ENCODE data around the gene NIBAN1.
A peak's percentile ranks its signal among the peaks of the same experiment; 100 is the strongest.
"Not testable (repeated sequence)": the region's sequence is repeated elsewhere in the genome, so short reads cannot be mapped to it uniquely, and the experiment has no call there.

Gene NIBAN1

GRCh38 chr1:184974056-184974836 is at the start of gene NIBAN1:
NIBAN1 (minus strand) TSS chr1:184974508; CDS start chr1:184974356, 152 bp downstream.
- DNase-seq (ENCODE audit: low read depth) = peak; percentile 53

GRCh38 chr1:185017966-185018365 is 43.7 kb upstream of the NIBAN1 start:
- DNase-seq (ENCODE audit: low read depth) = no peak

GRCh38 chr1:185017338-185017737 is 43.0 kb upstream of the NIBAN1 start:
- DNase-seq (ENCODE audit: low read depth) = peak; percentile 97

GRCh38 chr1:185016880-185017279 is 42.6 kb upstream of the NIBAN1 start:
- DNase-seq (ENCODE audit: low read depth) = peak; percentile 3

- DNase-seq (ENCODE audit: low read depth) = no peak
These were observed 41.3 kb upstream of the NIBAN1 start for GRCh38 chr1:185015631-185016030.

- DNase-seq (ENCODE audit: low read depth) = no peak
These were observed 40.6 kb upstream of the NIBAN1 start for GRCh38 chr1:185014941-185015340.

GRCh38 chr1:185010361-185010760 is 36.1 kb upstream of the NIBAN1 start:
- DNase-seq (ENCODE audit: low read depth) = no peak

GRCh38 chr1:185008838-185009237 is 34.5 kb upstream of the NIBAN1 start:
- no peak for DNase-seq (ENCODE audit: low read depth)

- DNase-seq (ENCODE audit: low read depth) = not testable (repeated sequence)
These were observed 27.1 kb upstream of the NIBAN1 start for GRCh38 chr1:185001312-185001880.

- DNase-seq (ENCODE audit: low read depth) = not testable (repeated sequence)
These were observed 25.7 kb upstream of the NIBAN1 start for GRCh38 chr1:184999974-185000373.

- no peak for DNase-seq (ENCODE audit: low read depth)
These were observed 20.0 kb upstream of the NIBAN1 start for GRCh38 chr1:184994301-184994700.

GRCh38 chr1:184992271-184992670 is 18.0 kb upstream of the NIBAN1 start:
- DNase-seq (ENCODE audit: low read depth) = no peak

GRCh38 chr1:184990204-184990603 is 15.9 kb upstream of the NIBAN1 start:
- DNase-seq (ENCODE audit: low read depth) = no peak

GRCh38 chr1:184988506-184988905 is 14.2 kb upstream of the NIBAN1 start:
- no peak for DNase-seq (ENCODE audit: low read depth)

GRCh38 chr1:184987696-184988095 is 13.4 kb upstream of the NIBAN1 start:
- DNase-seq (ENCODE audit: low read depth) = no peak

- peak; percentile 49 for DNase-seq (ENCODE audit: low read depth)
These were observed 11.9 kb upstream of the NIBAN1 start for GRCh38 chr1:184986250-184986649.

- peak; percentile 78 for DNase-seq (ENCODE audit: low read depth)
These were observed 8.0 kb upstream of the NIBAN1 start for GRCh38 chr1:184982002-184982954.

- no peak for DNase-seq (ENCODE audit: low read depth)
These were observed 6.4 kb upstream of the NIBAN1 start for GRCh38 chr1:184980726-184981125.

GRCh38 chr1:184975208-184975870 is 1.0 kb upstream of the NIBAN1 start:
- DNase-seq (ENCODE audit: low read depth) = no peak

GRCh38 chr1:184974837-184975115 is 468 bp upstream of the NIBAN1 start:
- DNase-seq (ENCODE audit: low read depth) = no peak

- peak; percentile 75 for DNase-seq (ENCODE audit: low read depth)
These were observed 844 bp downstream of the NIBAN1 start for GRCh38 chr1:184973272-184974055.
